CD4-positive, alpha-beta T cell treated with Interleukin-4 for 1 hour (primary cell): Measurements from ENCODE around the gene TPSAB1.

Experiments
- DNase-seq, 2 donors: peaks; one replicate each; pipeline ENCODE4 v3.0.0-alpha.2; 2020 to 2022

Gene TPSAB1

DNA sequence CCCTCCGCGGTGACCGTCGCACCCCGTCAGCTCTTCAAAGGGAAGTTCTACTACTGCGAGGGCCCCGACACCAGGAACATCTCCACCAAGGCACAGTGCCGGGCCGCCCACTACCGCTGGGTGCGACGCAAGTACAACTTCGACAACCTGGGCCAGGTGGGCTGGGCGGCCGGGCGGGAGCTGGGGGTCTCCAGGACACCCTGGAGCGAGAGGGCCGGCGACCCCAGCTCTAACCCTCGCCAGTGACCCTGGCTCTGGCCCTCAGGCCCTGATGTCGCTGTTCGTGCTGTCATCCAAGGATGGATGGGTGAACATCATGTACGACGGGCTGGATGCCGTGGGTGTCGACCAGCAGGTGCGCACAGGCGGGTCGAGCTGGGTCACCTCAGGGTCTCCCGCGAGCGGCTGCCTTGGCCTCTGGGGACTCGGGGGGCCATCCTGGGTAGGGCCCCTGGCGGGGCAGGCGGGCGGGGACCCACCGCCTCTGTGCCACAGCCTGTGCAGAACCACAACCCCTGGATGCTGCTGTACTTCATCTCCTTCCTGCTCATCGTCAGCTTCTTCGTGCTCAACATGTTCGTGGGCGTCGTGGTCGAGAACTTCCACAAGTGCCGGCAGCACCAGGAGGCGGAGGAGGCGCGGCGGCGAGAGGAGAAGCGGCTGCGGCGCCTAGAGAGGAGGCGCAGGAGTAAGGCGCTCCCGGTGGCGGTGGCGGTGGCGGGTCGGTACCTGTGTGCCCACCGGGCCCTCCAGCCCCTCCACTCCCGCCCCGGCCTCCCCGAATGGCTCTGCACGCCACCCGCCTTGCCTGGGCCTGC, 28.8 kb upstream of the TPSAB1 start:
- no peak for DNase-seq

GRCh38 chr16:1212616-1213194, 27.8 kb upstream of the TPSAB1 start:
- no peak for DNase-seq

DNA sequence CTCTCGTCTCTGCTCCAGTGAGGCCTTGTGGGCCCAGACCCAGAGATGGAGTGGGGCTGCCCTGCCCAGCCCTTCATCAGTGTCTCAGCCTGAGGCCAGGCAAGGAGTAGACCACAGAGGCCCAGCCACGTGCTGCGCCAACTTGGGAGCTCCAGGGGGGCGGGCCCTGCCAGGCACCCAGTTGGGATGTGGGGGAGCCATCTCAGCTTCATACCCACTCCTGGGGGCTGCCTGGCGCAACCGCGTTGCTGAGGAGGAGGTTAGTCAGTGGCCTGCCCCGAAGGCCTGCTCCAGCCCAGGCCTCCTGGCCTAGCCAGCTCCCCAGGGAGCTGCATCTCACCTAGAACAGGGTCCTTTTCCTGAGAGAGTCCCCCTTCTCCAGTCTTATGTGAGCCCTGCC, 27.3 kb upstream of the TPSAB1 start:
- no peak for DNase-seq

DNA sequence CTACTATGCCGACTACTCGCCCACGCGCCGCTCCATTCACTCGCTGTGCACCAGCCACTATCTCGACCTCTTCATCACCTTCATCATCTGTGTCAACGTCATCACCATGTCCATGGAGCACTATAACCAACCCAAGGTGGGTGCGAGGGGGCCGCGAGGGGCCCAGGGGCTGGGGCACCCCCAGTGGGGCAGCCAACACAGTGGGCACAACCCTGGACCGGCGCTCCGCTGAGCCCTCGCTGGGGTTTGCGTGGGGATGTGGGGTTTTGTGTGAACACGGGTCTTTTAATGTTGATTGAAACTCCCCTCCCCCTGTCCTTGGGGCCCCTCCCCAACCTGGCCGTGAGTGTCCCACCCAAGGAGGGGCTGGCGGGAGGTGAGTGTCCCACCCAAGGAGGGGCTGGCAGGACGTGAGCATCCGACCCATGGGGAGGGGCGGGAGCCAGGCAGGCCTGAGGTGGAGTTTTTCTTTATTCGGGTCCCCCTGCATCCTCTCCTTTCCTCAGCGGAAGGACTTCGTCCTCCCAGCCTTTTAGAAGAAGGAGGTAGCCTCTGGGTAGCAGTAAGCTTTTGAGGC, 26.6 kb upstream of the TPSAB1 start:
- DNase-seq, result no peak

DNA sequence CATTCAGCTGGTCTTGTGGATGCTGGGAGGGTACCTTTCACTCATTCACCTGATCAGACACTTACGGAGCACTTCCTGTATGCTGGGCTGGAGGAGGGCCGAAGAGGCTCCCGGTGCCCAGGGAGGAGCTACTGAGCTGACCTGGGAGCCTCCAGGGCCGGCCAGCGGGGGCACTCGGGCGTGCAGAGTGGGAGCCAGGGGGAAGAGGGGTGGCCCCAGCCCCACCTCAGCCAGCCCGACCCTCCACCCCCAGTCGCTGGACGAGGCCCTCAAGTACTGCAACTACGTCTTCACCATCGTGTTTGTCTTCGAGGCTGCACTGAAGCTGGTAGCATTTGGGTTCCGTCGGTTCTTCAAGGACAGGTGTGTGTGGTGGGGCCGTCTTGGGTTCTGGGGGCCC, 25.8 kb upstream of the TPSAB1 start:
- no peak for DNase-seq

GRCh38 chr16:1215574-1216295, 24.8 kb upstream of the TPSAB1 start:
- no peak for DNase-seq

DNA sequence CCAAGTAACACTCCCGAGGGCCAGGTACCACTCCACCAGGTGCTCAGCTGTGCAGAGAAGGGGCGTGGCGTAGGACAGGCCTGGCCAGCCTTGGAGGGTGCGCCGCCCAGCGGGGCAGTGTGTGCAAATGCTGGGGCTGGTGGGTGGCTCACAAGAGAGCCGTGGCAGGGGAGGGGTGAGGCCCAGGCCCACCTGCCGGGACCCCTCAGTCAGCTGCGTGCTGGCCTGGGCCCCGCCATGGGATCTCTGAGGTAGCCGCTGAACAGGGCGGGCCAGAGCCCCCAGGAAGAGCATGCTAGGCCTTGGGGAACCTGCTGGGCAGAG, 24.2 kb upstream of the TPSAB1 start:
- DNase-seq, result no peak

GRCh38 chr16:1216681-1217400, 23.7 kb upstream of the TPSAB1 start:
- DNase-seq, result no peak

DNA sequence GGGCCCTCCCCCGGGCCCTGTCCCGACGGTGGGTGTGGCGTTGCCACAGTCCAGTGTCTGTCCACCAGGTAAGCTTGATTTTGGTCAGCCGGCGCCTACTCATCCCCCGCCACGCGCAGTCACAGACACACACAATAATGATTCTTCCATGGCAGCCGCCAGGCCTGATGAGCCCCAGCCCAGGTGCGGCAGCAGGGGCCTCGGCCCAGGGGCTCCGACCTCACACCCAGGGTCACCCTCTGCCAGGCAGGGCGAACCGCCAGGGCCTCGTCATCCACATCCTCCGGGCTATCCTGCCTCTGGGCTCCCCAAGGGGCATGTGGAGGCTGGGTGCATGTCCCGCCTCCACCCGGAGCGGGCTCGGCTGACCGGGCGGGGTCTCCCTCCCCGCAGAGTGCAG, 23.0 kb upstream of the TPSAB1 start:
- DNase-seq, result no peak

DNA sequence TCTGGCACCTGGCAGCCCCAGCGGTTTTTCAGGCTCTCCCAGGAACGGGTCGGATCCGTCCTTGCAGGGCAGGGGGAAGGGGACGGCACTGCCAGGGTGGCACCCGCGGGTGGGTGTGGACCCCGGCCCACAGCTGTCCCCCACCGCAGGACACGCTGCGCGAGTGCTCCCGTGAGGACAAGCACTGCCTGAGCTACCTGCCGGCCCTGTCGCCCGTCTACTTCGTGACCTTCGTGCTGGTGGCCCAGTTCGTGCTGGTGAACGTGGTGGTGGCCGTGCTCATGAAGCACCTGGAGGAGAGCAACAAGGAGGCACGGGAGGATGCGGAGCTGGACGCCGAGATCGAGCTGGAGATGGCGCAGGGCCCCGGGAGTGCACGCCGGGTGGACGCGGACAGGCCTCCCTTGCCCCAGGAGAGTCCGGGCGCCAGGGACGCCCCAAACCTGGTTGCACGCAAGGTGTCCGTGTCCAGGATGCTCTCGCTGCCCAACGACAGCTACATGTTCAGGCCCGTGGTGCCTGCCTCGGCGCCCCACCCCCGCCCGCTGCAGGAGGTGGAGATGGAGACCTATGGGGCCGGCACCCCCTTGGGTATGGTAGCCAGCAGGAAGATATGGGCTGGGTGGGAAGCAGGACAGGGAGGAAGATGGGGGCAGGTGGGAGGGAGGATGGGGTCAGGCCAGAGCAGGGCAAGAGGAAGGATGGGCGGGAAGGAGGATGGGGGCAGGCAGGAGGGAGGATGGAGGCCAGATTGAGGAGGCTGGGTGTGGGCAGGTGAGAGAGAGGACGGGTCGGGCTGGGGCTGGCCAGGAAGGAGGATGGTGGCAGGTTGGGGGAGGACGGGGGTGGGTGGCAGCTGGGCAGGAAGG, 22.2 kb upstream of the TPSAB1 start:
- no peak for DNase-seq

DNA sequence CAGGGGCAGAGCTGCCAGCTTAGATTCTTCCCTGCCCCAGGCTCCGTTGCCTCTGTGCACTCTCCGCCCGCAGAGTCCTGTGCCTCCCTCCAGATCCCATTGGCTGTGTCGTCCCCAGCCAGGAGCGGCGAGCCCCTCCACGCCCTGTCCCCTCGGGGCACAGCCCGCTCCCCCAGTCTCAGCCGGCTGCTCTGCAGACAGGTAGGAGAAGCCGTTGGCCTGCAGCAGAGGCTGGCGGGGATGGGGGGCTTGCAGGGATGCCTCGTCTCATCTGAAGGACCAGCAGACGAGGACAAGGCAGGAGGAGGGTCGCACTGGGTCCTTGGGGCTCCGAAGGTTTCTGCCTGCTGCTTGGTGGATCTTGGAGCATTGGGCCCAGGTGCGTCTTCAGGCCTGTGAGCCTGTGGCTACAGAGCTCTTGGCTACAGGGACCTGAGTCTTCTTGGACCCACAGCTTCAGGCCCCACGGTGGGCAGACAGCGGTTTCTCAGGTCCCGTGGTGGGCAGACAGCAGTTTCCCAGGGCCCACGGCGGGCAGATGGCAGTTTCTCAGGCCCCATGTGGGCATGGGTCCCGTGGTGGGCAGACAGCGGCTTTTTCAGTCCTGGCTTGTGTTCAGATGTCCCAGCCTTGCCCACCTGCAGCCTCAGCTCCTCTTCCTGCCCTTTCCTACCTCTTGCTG, 21.4 kb upstream of the TPSAB1 start:
- DNase-seq, result no peak

DNA sequence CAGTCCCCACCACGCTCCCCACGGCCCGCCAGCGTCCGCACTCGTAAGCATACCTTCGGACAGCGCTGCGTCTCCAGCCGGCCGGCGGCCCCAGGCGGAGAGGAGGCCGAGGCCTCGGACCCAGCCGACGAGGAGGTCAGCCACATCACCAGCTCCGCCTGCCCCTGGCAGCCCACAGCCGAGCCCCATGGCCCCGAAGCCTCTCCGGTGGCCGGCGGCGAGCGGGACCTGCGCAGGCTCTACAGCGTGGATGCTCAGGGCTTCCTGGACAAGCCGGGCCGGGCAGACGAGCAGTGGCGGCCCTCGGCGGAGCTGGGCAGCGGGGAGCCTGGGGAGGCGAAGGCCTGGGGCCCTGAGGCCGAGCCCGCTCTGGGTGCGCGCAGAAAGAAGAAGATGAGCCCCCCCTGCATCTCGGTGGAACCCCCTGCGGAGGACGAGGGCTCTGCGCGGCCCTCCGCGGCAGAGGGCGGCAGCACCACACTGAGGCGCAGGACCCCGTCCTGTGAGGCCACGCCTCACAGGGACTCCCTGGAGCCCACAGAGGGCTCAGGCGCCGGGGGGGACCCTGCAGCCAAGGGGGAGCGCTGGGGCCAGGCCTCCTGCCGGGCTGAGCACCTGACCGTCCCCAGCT, 20.3 kb upstream of the TPSAB1 start:
- DNase-seq, result no peak

DNA sequence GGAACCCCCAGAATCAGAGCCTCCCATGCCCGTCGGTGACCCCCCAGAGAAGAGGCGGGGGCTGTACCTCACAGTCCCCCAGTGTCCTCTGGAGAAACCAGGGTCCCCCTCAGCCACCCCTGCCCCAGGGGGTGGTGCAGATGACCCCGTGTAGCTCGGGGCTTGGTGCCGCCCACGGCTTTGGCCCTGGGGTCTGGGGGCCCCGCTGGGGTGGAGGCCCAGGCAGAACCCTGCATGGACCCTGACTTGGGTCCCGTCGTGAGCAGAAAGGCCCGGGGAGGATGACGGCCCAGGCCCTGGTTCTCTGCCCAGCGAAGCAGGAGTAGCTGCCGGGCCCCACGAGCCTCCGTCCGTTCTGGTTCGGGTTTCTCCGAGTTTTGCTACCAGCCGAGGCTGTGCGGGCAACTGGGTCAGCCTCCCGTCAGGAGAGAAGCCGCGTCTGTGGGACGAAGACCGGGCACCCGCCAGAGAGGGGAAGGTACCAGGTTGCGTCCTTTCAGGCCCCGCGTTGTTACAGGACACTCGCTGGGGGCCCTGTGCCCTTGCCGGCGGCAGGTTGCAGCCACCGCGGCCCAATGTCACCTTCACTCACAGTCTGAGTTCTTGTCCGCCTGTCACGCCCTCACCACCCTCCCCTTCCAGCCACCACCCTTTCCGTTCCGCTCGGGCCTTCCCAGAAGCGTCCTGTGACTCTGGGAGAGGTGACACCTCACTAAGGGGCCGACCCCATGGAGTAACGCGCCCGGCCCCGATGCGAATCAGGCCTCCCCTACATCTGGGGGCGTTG, 19.5 kb upstream of the TPSAB1 start:
- no peak for DNase-seq

DNA sequence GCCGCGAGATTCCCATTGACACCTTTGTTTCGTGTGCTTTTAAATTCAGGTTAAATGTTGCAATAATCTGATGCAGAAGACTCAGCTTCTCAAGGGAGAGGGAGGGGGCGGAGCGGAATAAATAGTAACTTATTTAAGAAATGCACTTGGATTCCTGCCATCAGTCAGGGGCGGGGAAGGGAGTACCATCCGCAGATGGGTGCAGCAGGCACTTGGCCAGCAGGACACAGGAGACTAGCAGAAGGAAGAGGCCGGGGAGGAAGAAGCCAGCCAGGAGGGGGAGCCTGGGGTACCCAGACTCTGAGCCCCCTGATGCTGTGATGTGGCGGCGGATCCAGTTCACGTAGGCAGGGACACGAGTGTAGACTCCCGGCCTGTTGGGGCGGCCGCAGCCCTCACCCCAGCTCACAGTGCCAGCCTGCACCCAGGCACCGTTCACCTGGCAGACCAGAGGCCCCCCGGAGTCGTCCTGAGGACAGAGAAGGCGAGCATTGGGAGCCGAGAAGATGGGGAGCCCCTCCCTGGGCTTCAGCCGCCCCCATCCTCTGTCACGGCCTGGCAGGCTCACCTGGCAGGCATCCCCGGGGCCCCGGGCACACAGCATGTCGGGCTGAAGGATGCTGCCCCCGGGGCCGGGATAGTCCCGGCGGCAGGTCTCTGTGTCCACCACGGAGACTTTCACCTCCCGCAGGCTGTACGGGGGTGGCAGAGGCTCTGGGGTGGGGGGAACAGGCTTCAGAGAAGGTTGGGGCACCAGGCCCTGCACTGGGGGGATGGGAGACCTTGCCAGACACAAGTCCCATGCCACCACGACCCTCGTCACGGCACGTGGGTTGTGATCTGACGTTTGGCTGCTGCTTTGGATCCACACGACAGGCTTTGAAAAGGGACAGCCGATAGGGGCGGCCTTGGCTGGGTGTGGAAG, 18.6 kb upstream of the TPSAB1 start:
- DNase-seq, result no peak

- DNase-seq, result no peak
Observed at GRCh38 chr16:1222553-1223354, 17.8 kb upstream of the TPSAB1 start.

- no peak for DNase-seq
Observed at GRCh38 chr16:1223355-1224214, 16.9 kb upstream of the TPSAB1 start.

DNA sequence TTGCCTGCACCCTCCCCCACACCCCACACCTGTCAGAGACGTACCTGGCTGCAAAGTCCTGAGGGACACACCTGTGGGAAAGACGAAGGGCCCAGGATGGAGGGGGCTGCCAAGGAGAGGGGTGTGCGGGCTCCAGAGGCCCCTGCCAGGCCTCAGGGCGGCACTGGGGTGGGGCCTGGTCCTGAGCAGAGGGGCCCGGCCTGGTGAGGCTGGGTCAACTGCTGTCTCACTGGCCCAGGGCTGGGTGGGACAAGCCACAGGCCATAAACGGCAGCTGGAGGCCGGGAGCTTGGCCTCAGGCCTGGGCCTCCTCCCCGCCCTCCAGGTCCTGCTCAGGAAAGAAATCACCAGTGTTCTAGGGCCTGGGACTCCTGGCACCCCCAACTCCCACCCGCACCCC, 15.9 kb upstream of the TPSAB1 start:
- DNase-seq, result no peak
